Left hindlimb (tissue), 1 donor: Measurements from ENCODE around the gene ABHD12B.
A peak's percentile ranks its signal among the peaks of the same experiment; 100 is the strongest.
"Not testable (repeated sequence)": the region's sequence is repeated elsewhere in the genome, so short reads cannot be mapped to it uniquely, and the experiment has no call there.

Experiments
- DNase-seq: peaks from one replicate; pipeline ENCODE4 v3.0.0-alpha.2; 2018

Gene ABHD12B

GRCh38 chr14:50839691-50840090 lies 32.2 kb upstream of the ABHD12B start:
- DNase-seq, result no peak

- no peak for DNase-seq
These were observed 27.5 kb upstream of the ABHD12B start for GRCh38 chr14:50844391-50844790.

- no peak for DNase-seq
These were observed 26.7 kb upstream of the ABHD12B start for GRCh38 chr14:50845166-50845565.

- DNase-seq, result no peak
These were observed 25.5 kb upstream of the ABHD12B start for GRCh38 chr14:50846226-50846880.

GRCh38 chr14:50853891-50854290 lies 18.0 kb upstream of the ABHD12B start:
- DNase-seq, result no peak

- DNase-seq, result no peak
These were observed 17.3 kb upstream of the ABHD12B start for GRCh38 chr14:50854521-50854920.

- no peak for DNase-seq
These were observed 16.3 kb upstream of the ABHD12B start for GRCh38 chr14:50855558-50855957.

- no peak for DNase-seq
These were observed 15.2 kb upstream of the ABHD12B start for GRCh38 chr14:50856660-50857059.

- DNase-seq, result no peak
These were observed 12.6 kb upstream of the ABHD12B start for GRCh38 chr14:50859296-50859624.

- DNase-seq, result peak; percentile 86
These were observed 11.3 kb upstream of the ABHD12B start for GRCh38 chr14:50860478-50861086.

GRCh38 chr14:50862036-50862570 lies 9.8 kb upstream of the ABHD12B start:
- DNase-seq, result no peak

- no peak for DNase-seq
These were observed 7.6 kb upstream of the ABHD12B start for GRCh38 chr14:50864237-50864636.

- DNase-seq, result no peak
These were observed 6.9 kb upstream of the ABHD12B start for GRCh38 chr14:50864946-50865345.

GRCh38 chr14:50865391-50866076 lies 6.3 kb upstream of the ABHD12B start:
- no peak for DNase-seq

- no peak for DNase-seq
These were observed 625 bp upstream of the ABHD12B start for GRCh38 chr14:50871228-50871627.

- DNase-seq, result no peak
These were observed 2.9 kb downstream of the ABHD12B start for GRCh38 chr14:50874757-50875156.

- DNase-seq, result no peak
These were observed 3.7 kb downstream of the ABHD12B start for GRCh38 chr14:50875359-50876070.

GRCh38 chr14:50882932-50883826 lies 11.3 kb downstream of the ABHD12B start:
- no peak for DNase-seq

GRCh38 chr14:50883827-50884197 lies 12.0 kb downstream of the ABHD12B start:
- DNase-seq, result no peak

- DNase-seq, result no peak
These were observed 15.6 kb downstream of the ABHD12B start for GRCh38 chr14:50887476-50887875.

- no peak for DNase-seq
These were observed 20.4 kb downstream of the ABHD12B start for GRCh38 chr14:50892255-50892654.

GRCh38 chr14:50896421-50896820 lies 24.6 kb downstream of the ABHD12B start:
- not testable (repeated sequence) for DNase-seq
